IPS-11a (cell line): ENCODE results near the gene STARD4.

Experiments used
- H3K4me3 ChIP-seq: one replicate; pipeline ENCODE4 v1.5.1; 2013; ENCODE audit warnings: low read depth, low read length, control low read depth

STARD4 gene, protein sequence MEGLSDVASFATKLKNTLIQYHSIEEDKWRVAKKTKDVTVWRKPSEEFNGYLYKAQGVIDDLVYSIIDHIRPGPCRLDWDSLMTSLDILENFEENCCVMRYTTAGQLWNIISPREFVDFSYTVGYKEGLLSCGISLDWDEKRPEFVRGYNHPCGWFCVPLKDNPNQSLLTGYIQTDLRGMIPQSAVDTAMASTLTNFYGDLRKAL

DNA sequence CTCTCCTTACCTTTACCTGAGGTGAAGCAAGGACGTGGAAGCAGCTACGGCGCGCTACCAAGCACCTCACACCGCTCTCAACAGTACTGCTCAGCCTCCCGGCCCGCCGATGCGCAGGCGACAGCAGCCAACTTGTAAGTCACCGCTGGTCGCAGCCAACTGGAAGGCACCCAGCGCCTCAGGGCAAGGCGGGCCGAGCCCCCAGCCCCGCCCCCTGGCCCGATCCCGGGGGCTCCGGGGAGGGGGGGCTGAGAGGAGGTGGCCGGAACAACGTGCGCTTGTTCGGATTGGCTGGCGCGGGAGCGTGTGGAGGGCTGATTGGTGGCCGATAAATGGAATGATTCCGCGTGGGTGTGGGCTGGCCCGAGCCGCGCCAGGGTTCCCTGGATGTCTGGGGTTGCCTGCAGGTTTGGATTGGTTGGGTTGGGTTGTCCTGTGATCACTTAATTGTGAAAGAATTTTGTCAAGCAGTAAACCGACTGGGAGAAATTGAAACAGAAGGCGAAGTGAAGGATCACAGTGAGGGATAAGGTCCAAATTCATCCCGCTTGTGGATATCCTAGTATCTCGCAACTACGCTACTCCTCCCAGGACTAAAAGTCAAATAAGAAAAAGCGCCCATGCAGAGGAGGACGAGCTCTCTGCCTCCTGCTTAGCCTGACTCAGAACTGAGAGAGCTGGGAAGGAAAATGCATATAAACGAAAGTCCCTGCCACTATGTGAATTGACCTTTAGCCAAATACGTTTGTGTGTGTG lies at the start of gene STARD4:
TSS of gene STARD4 (minus strand) at position 161 of the 756 bp plus-strand sequence. CDS start 5,102 bp downstream, outside the sequence.
- H3K4me3 ChIP-seq: peak within 1 kb of the TSS; percentile 80

DNA sequence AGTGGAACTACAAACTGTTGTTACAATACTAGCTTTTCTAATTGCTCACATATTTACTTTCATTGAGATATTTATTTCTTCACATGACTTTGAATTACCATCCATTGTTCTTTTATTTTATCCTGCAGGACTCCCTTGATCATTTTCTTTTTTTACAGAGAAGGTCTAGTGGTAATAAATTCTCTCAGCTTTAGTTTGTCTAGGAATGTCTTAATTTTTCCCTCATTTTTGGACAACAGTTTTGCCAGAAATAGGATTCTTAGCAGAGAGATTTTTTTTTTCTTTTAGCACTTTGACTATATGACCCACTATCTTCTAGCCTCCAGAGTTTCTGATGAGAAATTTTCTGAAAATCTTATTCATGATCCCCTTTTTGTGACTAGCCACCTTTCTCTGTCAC lies 47.3 kb upstream of the STARD4 start:
- no peak overlapping the region for H3K4me3 ChIP-seq

GRCh38 chr5:111557686-111558085 lies 45.4 kb upstream of the STARD4 start:
- no peak overlapping the region for H3K4me3 ChIP-seq

DNA sequence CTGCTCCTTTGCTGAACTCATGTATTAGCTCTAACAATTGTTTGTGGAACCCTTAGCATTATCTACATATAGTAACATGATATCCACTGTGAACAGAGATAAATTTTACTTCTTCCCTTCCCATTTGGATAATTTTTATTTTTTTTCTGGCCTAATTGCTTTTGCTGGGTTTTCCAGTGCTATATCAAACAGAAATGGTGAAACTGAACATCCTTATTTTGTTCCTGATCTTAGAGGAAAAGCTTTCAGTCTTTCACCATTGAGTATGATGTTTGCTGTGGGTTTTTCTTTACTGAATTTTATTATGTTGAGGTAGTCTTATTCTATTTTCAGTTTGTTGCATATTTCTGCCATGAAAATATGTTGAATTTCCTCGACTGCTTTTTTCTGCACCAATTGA lies 44.8 kb upstream of the STARD4 start:
- H3K4me3 ChIP-seq: no peak overlapping the region

GRCh38 chr5:111556501-111556900 lies 44.2 kb upstream of the STARD4 start:
- H3K4me3 ChIP-seq: no peak overlapping the region

DNA sequence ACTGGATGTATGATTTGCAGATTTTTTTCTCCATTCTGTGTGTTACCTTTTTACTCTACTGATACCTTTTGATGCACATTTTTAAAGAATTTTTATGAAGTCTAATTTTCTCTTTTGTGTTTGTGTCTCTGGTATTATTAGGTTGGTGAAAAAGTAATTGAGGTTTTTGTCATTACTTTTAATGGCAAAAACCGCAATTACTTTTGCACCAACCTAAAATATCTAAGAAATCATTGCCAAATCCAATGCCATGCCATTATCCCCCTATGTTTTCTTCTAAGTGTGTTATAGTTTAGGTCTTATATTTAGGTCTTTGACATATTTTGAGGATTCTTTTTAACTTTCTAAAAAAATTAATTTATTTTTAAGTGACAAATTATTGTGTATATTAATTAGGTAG lies 43.4 kb upstream of the STARD4 start:
- H3K4me3 ChIP-seq: no peak overlapping the region

DNA sequence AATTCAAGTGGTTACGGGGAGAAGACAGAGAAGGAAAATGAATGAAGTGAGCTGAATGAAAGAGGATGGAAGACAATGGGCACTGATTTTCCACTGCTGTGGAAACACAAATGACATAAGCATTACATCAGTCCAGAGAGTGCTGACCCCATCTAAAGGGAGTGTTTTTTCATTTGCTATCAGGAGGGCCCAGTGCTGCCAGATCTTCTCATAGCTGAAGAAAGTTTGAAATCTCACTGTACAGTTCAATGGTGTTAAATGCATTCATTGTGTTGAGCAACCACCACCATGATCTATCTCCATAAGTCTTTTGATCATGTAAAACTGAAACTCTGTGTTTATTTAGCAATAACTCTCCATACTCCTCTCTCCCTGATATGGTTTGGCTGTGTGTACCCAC lies 41.5 kb upstream of the STARD4 start:
- no peak overlapping the region for H3K4me3 ChIP-seq

GRCh38 chr5:111552896-111553295 lies 40.6 kb upstream of the STARD4 start:
- H3K4me3 ChIP-seq: no peak overlapping the region

DNA sequence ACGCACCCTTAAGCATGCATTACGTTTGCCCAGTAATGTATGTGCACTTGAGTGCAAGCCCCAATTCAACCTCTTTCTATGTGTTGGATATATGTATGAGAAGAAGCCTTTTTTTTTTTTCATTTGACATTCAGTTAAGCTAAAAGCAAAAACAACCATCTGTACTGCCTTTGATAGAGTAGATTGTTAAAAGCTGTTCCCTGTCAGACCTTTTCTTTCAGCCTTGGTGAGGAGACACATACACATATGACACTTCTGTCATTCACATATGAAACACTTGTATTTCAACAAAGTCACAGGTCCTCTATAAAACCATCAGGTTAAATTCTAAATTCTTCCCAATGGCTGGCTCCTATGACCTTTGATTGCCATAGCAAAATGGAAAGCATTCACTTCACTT lies 40.2 kb upstream of the STARD4 start:
- no peak overlapping the region for H3K4me3 ChIP-seq

- no peak overlapping the region for H3K4me3 ChIP-seq
These were observed 39.4 kb upstream of the STARD4 start for GRCh38 chr5:111551569-111552275.

GRCh38 chr5:111551161-111551560 lies 38.8 kb upstream of the STARD4 start:
- H3K4me3 ChIP-seq: no peak overlapping the region

DNA sequence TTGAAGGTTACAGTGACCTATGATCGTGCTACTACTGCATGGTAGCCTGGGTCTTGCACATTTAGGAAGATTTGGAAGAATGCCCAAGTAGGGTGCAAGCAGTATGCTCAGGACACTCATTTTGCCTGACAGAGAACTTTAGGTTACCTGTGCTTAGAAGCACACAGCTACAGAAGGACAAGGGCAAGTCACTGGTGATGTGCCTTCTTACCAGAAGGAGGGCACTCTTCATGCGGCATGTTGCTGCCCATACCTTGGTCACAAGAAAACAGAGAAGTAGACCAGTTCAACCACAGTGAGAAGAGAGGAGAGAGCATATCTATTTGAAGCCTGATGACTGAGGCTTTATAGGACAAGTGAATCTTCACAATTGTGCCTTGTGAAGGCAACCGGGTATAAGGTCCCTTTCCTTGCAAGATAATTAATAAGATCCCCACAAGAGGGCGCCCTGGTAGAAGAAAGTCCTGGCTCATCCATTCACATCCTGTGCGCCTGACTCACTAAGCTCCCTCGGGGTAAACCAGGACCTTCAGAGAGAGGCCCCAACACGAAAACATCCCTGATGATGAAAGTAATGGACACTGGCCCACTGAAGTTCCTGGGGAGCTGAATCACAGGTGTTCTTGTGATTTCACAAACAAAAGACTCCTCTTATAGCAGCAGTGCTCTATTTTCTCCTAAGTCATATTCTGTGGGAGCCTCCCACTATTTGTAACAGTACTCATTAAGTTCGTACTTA lies 38.1 kb upstream of the STARD4 start:
- H3K4me3 ChIP-seq: no peak overlapping the region

- H3K4me3 ChIP-seq: no peak overlapping the region
These were observed 36.8 kb upstream of the STARD4 start for GRCh38 chr5:111548992-111549649.

DNA sequence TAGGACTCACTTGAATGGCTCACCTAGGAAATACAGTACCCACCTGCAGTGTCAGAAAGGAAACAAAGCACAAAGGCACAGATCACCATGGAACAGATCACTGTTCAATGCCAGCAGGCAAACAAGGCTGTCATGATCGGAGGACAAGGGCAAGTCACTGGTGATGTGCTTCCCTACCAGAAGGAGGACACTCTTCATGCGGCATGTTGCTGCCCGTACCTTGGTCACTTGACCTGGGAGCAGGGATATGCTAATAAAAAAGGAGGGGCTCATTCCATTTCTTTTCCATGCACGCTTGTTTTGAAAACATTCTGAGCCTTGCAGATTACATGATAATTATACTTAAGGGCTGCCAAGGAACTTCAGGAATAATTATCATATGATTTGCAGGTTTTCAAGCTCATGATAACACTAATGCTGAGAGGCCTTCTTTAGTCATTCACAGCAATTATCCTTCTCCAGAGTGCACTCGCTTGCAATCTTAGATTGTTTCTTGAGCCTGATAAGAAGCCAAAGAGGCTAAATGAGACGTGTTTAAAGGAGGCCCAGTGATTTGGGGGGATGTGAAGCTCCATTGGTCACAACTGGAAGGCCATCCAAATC lies 36.1 kb upstream of the STARD4 start:
- no peak overlapping the region for H3K4me3 ChIP-seq

DNA sequence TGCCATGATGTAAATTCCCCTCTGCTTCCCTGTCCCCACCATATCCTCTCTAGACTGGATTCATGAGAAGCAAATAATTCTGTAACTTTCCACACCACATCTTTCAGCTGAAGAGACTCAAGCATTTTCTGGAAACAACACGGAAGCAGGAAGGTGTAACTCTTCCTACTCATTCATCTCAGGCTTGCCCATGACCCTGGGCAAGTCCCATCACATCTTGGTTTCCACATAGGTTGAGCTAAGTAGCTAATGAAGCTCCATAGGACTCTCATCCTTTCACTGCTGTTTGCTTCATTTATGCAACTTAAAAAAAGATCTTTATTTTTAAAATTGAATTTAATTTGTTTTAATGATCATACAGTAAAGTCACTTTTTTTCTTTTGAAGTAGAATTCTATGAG lies 32.7 kb upstream of the STARD4 start:
- H3K4me3 ChIP-seq: no peak overlapping the region

DNA sequence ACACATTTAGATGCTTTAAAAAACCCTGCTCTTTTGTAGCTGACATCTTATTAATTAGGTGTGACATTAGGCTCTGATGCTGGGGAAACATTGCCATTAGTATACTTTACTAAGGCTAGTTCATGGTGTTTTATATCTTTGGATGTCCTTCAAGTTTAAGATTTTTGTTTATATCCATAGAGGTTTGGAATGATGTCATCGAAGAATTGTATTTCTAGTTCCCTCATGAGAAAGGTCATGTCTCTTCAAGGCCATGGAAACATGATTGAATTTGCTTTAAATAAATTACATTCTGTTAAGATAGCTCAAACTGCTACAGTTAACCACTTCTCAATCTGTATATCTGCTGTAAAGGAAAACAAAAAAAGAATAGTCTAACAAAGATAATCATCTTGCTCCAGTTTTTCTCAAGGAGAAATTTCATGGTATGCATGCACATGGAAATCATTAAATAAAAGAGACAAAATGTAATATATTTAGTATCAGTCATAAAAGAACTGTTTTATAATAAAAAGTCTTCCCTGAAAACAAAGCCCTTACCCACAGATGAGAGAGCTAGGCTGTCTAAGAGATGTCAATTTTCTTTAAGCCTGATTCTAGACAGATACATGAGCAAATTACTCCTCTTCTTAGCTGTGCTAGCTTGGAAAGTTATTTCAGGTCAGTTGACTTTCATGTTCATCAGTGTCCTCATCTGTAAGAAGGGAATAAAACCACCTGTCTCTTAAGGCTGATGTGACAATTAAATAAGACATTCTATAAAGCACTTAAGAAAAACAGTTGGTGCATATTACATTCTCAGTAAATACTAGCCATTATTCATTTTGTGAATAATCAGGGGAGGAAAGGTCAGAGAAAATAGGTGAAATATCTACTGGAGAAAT lies 25.0 kb upstream of the STARD4 start:
- no peak overlapping the region for H3K4me3 ChIP-seq

DNA sequence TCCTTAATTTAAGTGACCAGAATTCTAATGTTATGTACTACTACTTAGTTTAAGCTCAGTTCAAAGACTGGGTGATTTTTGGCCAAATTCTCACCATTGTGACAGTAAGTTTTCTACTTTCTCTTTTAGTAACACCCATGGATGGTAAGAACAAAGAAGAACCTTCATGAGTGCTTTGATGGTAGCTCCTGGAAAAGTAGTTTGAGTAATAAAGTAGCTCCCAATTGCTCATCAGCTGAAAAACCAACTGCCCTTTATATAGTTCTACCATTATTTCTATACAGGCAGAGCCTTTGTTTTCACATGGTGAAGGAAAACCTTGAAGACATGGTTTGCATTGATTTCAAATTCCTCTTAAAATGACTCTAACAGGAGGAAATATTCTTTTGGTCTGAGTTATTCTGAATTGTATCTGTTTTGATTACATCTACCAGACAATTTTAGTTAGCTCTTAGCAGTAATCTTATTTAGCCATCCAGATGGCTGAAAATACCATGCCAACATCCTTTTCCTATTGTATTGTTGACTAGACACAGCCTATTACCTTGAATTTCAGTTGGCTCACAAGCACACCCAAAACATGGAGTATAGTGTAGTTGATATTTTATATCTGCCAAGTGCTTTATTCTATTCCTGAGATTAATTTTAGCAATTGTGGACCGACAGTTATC lies 23.7 kb upstream of the STARD4 start:
- no peak overlapping the region for H3K4me3 ChIP-seq

DNA sequence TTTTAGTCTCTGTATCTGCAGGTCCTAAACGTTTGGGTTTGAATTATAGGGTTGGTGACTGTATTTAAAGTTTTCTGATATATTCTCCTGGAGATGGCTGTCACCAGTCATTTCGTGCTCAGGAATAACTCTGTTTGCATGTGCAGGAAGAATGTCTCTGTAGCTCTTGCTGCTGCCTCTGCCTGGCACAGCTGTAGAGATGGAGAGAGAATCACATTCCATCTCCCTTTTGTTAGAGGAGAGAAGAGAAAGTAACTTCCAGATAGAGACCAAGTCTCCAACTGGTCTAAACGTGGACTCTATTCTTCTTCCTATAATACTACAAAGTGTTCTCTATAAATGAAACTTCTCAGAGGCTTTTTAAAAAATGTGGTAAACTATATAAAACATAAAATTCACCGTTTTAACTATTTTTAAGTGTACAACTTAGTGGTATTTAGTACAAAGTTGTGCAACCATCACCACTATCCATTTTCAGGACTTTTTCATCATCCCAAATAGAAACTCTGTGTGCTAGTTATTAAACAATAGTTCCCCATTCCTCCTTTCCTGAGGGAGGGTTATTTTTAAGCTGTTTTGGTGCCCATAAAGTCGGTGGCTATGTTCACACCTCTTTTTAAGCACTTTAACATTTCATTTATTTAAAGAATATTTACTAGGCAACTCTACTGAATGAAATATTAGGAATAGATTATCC lies 20.7 kb upstream of the STARD4 start:
- H3K4me3 ChIP-seq: no peak overlapping the region
